RWPE1 (cell line): ENCODE data around the gene CAB39.
"Not testable (repeated sequence)": the region's sequence is repeated elsewhere in the genome, so short reads cannot be mapped to it uniquely, and the experiment has no call there.

ENCODE experiments used
- CTCF ChIA-PET: fragments of 350-600 bp; sonication (Branson Sonifier 250); formaldehyde crosslinking; extraction: SDS; loops from one replicate; lab custom pipeline; 2021; lab: Yijun Ruan, JAX
- POLR2A ChIA-PET: fragments of 400-600 bp; formaldehyde crosslinking; extraction: SDS; loops from one replicate; lab custom pipeline; 2020; ENCODE audit warnings: antibody characterized with exemption; ENCODE audit not compliant: low non-redundant PET; lab: Yijun Ruan, JAX
- DNase-seq: peaks from one replicate; pipeline ENCODE4 v3.0.0; 2012; ENCODE audit warnings: low spot score
- H3K27ac ChIP-seq: fragments of 450-650 bp; 2 replicates; pipeline ENCODE4 v1.5.1; 2017
- TF ChIP-seq, protein P1 (sequence below): fragments of 450-650 bp; conservative IDR thresholded peaks from 2 replicates; pipeline ENCODE4 v1.5.1; 2017; ENCODE audit warnings: low read depth, mild to moderate bottlenecking

The CAB39 gene

DNA sequence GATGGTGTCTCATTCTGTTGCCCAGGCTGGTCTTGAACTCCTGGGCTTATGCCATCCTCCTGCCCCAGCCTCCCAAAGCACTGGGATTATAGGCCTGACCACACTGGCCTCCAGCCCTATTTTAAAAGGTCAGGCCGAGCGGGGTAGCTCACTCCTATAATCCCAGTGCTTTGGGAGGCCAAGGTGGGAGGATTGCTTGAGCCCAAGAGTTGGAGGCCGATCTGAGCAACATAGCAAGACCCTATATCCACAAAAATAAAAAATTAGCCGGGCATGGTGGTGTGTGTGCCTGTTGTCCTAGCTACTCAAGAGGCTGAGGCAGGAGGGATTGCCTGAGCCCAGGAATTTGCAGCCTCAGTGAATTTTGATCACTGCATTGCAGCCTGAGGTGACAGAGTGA lies 3.9 kb downstream of the CAB39 start:
- H3K27ac ChIP-seq, result no peak overlapping the region
- TF ChIP-seq, protein P1, sequence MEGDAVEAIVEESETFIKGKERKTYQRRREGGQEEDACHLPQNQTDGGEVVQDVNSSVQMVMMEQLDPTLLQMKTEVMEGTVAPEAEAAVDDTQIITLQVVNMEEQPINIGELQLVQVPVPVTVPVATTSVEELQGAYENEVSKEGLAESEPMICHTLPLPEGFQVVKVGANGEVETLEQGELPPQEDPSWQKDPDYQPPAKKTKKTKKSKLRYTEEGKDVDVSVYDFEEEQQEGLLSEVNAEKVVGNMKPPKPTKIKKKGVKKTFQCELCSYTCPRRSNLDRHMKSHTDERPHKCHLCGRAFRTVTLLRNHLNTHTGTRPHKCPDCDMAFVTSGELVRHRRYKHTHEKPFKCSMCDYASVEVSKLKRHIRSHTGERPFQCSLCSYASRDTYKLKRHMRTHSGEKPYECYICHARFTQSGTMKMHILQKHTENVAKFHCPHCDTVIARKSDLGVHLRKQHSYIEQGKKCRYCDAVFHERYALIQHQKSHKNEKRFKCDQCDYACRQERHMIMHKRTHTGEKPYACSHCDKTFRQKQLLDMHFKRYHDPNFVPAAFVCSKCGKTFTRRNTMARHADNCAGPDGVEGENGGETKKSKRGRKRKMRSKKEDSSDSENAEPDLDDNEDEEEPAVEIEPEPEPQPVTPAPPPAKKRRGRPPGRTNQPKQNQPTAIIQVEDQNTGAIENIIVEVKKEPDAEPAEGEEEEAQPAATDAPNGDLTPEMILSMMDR, result no peak
- ChIA-PET CTCF (no interaction called here), POLR2A (no interaction called here)
- no peak for DNase-seq

DNA sequence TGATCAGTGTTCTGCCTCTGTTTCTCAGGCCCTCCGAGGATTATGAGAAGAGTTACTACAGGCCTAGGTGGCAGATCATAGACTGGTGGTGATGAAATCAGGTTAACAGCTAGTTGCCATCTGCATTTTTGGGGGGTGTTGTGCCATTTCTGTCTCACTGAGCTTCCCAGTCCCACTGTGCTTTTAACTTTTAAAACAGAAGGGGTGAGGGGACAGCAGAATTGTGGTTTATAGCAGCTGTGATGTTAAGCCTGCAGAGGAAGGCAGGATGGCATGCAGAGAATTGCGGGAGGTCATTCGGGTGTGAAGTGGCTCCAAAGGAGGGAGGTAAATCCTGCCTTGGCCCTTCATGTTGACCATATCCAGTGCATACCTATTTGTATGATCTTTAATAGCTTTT lies 5.0 kb downstream of the CAB39 start:
- ChIA-PET POLR2A (no interaction called here), CTCF (no interaction called here)
- TF ChIP-seq, protein P1, result no peak

GRCh38 chr2:230719340-230719739 lies 6.7 kb downstream of the CAB39 start:
- CTCF ChIA-PET, result no interaction called here
- H3K27ac ChIP-seq, result no peak overlapping the region
- POLR2A ChIA-PET, result no interaction called here
- no peak for DNase-seq
- TF ChIP-seq, protein P1, result no peak

More for the DNA sequence above, 5.0 kb downstream of the CAB39 start:
- no peak overlapping the region for H3K27ac ChIP-seq
- no peak for DNase-seq

DNA sequence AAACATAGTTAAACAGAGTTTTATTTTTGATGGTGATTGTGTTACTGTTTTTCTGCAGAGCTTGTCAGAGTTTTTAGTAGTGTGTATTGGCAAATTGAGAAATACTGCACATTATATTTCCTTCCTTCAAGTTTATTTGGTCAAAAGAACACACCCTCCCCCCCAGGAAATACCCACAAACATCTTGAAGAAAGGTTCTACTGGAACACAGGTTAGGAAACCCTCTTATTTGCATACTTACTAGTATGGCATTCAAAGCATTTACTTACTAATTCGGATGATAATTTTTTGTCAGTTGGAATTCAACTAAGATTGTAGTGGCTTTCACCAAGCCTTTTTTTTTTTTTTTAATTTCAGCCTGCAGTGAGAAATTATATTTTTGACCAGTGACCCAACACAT lies 9.1 kb downstream of the CAB39 start:
- DNase-seq, result no peak
- H3K27ac ChIP-seq, result no peak overlapping the region
- POLR2A ChIA-PET, result no interaction called here
- TF ChIP-seq, protein P1, result no peak
- CTCF ChIA-PET, result interaction anchor here (1.2 kb wide), 1 partner anchor 12 kb away, joined by 5 read pairs; no protein-coding TSS in a partner anchor

- ChIA-PET POLR2A (no interaction called here), CTCF (no interaction called here)
- H3K27ac ChIP-seq, result no peak overlapping the region
- DNase-seq, result no peak
- TF ChIP-seq, protein P1, result no peak
Observed at GRCh38 chr2:230722207-230722885, 9.7 kb downstream of the CAB39 start.

GRCh38 chr2:230723363-230723762 lies 10.7 kb downstream of the CAB39 start:
- DNase-seq, result no peak

DNA sequence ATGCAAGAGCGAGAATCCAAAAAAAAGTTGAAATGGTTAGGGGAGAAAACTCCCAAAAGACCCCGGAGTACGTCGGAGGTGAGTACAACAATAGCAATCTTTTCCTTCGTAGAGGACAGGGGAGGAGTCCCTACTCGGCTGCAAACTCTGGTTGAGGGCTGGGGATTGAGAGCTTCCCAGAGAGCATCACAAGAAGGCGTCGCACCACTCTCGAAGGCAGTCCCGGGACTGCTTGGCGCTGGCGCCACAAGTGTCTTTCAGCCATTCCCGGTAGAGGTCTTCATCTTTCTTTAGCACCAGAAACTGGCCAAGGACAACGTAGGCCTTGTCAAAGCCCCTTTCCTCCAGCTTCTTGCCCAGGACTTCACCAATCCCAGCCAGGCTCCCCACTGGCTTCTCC lies 12.3 kb downstream of the CAB39 start:
- POLR2A ChIA-PET, H3K27ac ChIP-seq, DNase-seq: not testable (repeated sequence)
- CTCF ChIA-PET, result interaction anchor here (0.6 kb wide), 1 partner anchor 16 kb away, joined by 4 read pairs; no protein-coding TSS in a partner anchor

More at GRCh38 chr2:230723363-230723762, 10.7 kb downstream of the CAB39 start:
- TF ChIP-seq, protein P1, result no peak
- H3K27ac ChIP-seq, result no peak overlapping the region
- POLR2A ChIA-PET, result no interaction called here
- CTCF ChIA-PET, result no interaction called here
